ENCODE results near the gene BMPR1B. TPM values are rescaled to one million over a fixed set of nuclear protein-coding genes. Genes with fewer than 3 reads are reported as not detected.
A peak's percentile ranks its signal among the peaks of the same experiment; 100 is the strongest.

Gene BMPR1B
- total RNA-seq, 1 experiment from 2014 or later: 14.5 TPM

GRCh38 chr4:94960708-94961107 lies 203.0 kb downstream of the BMPR1B start:
- no peak for DNase-seq (ENCODE audit: low read depth)

GRCh38 chr4:94961420-94961819 lies 203.7 kb downstream of the BMPR1B start:
- no peak for DNase-seq (ENCODE audit: low read depth)

- DNase-seq (ENCODE audit: low read depth): no peak
Measured at GRCh38 chr4:94962484-94962883, 204.7 kb downstream of the BMPR1B start.

- no peak for DNase-seq (ENCODE audit: low read depth)
Measured at GRCh38 chr4:94965852-94966251, 208.1 kb downstream of the BMPR1B start.

- DNase-seq (ENCODE audit: low read depth): no peak
Measured at GRCh38 chr4:94968493-94968892, 210.7 kb downstream of the BMPR1B start.

- no peak for DNase-seq (ENCODE audit: low read depth)
Measured at GRCh38 chr4:94970650-94971049, 212.9 kb downstream of the BMPR1B start.

- peak; percentile 91 for DNase-seq (ENCODE audit: low read depth)
Measured at GRCh38 chr4:94974773-94975172, 217.0 kb downstream of the BMPR1B start.

- peak; percentile 97 for DNase-seq (ENCODE audit: low read depth)
Measured at GRCh38 chr4:94976371-94977011, 218.7 kb downstream of the BMPR1B start.

- DNase-seq (ENCODE audit: low read depth): peak; percentile 90
Measured at GRCh38 chr4:94978904-94979303, 221.1 kb downstream of the BMPR1B start.

- DNase-seq (ENCODE audit: low read depth): no peak
Measured at GRCh38 chr4:94979621-94980020, 221.9 kb downstream of the BMPR1B start.

GRCh38 chr4:94995684-94996394 lies 238.1 kb downstream of the BMPR1B start:
- DNase-seq (ENCODE audit: low read depth): peak; percentile 62

GRCh38 chr4:95000076-95000648 lies 242.4 kb downstream of the BMPR1B start:
- DNase-seq (ENCODE audit: low read depth): no peak

GRCh38 chr4:95004912-95005311 lies 247.2 kb downstream of the BMPR1B start:
- peak; percentile 50 for DNase-seq (ENCODE audit: low read depth)

GRCh38 chr4:95007998-95008397 lies 250.2 kb downstream of the BMPR1B start:
- DNase-seq (ENCODE audit: low read depth): no peak

GRCh38 chr4:95013236-95013635 lies 255.5 kb downstream of the BMPR1B start:
- DNase-seq (ENCODE audit: low read depth): no peak

- no peak for DNase-seq (ENCODE audit: low read depth)
Measured at GRCh38 chr4:95014068-95014467, 256.3 kb downstream of the BMPR1B start.

GRCh38 chr4:95017305-95018064 lies 259.7 kb downstream of the BMPR1B start:
- no peak for DNase-seq (ENCODE audit: low read depth)

- no peak for DNase-seq (ENCODE audit: low read depth)
Measured at GRCh38 chr4:95018785-95019184, 261.0 kb downstream of the BMPR1B start.

GRCh38 chr4:95020521-95020920 lies 262.8 kb downstream of the BMPR1B start:
- DNase-seq (ENCODE audit: low read depth): no peak

- DNase-seq (ENCODE audit: low read depth): no peak
Measured at GRCh38 chr4:95021099-95021498, 263.3 kb downstream of the BMPR1B start.

- DNase-seq (ENCODE audit: low read depth): no peak
Measured at GRCh38 chr4:95023110-95023509, 265.4 kb downstream of the BMPR1B start.

Measured in LHCN-M2 (cell line).